Measurements from ENCODE around the gene PARVA. TPM values are rescaled to one million over a fixed set of nuclear protein-coding genes. Genes with fewer than 3 reads are reported as not detected.

Gene PARVA
- total and polyA plus RNA-seq, 2 of the 8 experiments (the other 6 are each of a cell fraction or from before 2014, with no cell fraction given): 3.1 to 13.5 TPM

GRCh38 chr11:12560362-12560761 lies 183.0 kb downstream of the PARVA start (continued):
- TF ChIP-seq GTF2F1 (IDR thresholded peaks at IDR 0.05; ENCODE audit: borderline replicate concordance, low read depth, low read length): no peak

Measured in H1 (cell line).